Lung (tissue), 12 donors: Measurements from ENCODE around the gene UBASH3B. TPM values are rescaled to one million over a fixed set of nuclear protein-coding genes. Genes with fewer than 3 reads are reported as not detected.

Experiments used
- ATAC-seq: fragments of 200-7000 bp; cut with Tn5 transposase; one replicate; pipeline ENCODE4 v1.9.1; 2020; ENCODE audit warnings: moderate number of reproducible peaks; ENCODE audit not compliant: insufficient read depth, low FRiP score
- DNase-seq, 3 donors: peaks; one replicate each; pipeline ENCODE4 v3.0.0-alpha.2; 2013 to 2017
- H3K27ac ChIP-seq, 2 donors: one replicate each; pipeline ENCODE4 v1.5.1; 2013; ENCODE audit warnings: mild to moderate bottlenecking in 2 of 2, moderate library complexity in 2 of 2, control low read depth in 1 of 2, inconsistent platforms in 1 of 2, low read depth in 1 of 2, low read length in 1 of 2
- H3K27me3 ChIP-seq, 3 donors: one replicate each; pipeline ENCODE4 v1.5.1; 2013; ENCODE audit warnings: low read length in 2 of 3; ENCODE audit not compliant: control insufficient read depth in 3 of 3, insufficient read depth in 3 of 3
- H3K36me3 ChIP-seq, 4 donors: one replicate each; pipeline ENCODE4 v1.5.1; 2013; ENCODE audit warnings: low read length in 4 of 4, mild to moderate bottlenecking in 1 of 4, moderate library complexity in 1 of 4; ENCODE audit not compliant: control insufficient read depth in 4 of 4, insufficient read depth in 4 of 4
- H3K4me1 ChIP-seq, 5 donors: one replicate each; pipeline ENCODE4 v1.5.1; 2013; ENCODE audit warnings: low read length in 5 of 5, mild to moderate bottlenecking in 2 of 5, moderate library complexity in 1 of 5; ENCODE audit not compliant: control insufficient read depth in 5 of 5, insufficient read depth in 5 of 5
- H3K4me3 ChIP-seq: one replicate; pipeline ENCODE4 v1.5.1; 2013; ENCODE audit warnings: mild to moderate bottlenecking, control low read depth, moderate library complexity
- H3K9ac ChIP-seq, 2 donors: one replicate each; pipeline ENCODE4 v1.5.1; 2013; ENCODE audit warnings: low read length in 2 of 2, control low read depth in 1 of 2; ENCODE audit not compliant: insufficient read depth in 1 of 2
- H3K9me3 ChIP-seq, 4 donors: one replicate each; pipeline ENCODE4 v1.5.1; 2013; ENCODE audit warnings: low read length in 3 of 4, mild to moderate bottlenecking in 1 of 4, moderate library complexity in 1 of 4; ENCODE audit not compliant: control insufficient read depth in 4 of 4, insufficient read depth in 3 of 4
- WGBS, 2 donors: extraction: QIAGEN DNeasy Blood & Tissue Kit; methylation state at CpG; one replicate each; pipeline ENCODE4 v1.1.7; 2013; 5-methylcytosine and 5-hydroxymethylcytosine counted together
- polyA plus RNA-seq, 2 donors: library from polyadenylated mRNA; stranded (reverse); fragments of 200-250 nt; gene quantifications; one replicate each; pipeline ENCODE4 v1.2.1, GENCODE V29; 2013
- total RNA-seq, 2 donors: library from RNA; depleted of rRNA in 1 of 2; stranded (reverse); fragments of >200 nt in 1 of 2; gene quantifications; one replicate each; pipeline ENCODE4 v1.2.1, GENCODE V29; 2014 to 2021
- TF ChIP-seq, protein P1 (sequence below): IDR thresholded peaks from 2 replicates; pipeline ENCODE4 v1.5.1; 2012; ENCODE audit warnings: mild to moderate bottlenecking; ENCODE audit errors: control extremely low read depth, extremely low read depth
- donor health status: control.
- donor health status: control.
- donor health status: Bipolar disorder and iron deficiency.
- donor health status: healthy.
- donor health status: DM: yes; HTN: yes; CAD: no.

Gene UBASH3B
- total and polyA plus RNA-seq, 4 donors, result 5.8 to 51.2 (median 12.4) TPM

- no peak for ATAC-seq
Measured at GRCh38 chr11:122616718-122617117, 38.8 kb upstream of the UBASH3B start.

DNA sequence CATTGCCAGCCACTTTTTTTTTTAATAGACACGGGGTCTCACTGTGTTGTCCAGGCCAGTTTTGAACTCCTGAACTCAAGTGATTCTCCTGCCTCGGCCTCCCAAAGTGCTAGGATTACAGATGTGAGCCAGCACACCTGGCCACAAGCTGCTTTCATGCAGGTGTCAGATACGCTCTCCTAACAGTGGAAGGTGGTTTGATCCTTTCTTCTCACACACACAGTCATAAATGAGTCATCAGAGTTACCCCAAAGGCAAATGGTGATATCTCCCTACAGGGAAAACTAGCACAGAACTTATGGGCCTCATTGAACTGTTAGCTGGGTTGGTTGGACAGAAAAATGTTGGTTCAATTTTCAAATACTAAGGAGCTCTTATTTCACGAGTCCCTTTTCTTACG is 38.2 kb upstream of the UBASH3B start:
- no peaks in the 10 kb centered on the region for H3K36me3 ChIP-seq
- WGBS, 2 donors, result 92 to 97% methylated on average over 5 of the region's 5 CpGs
- H3K27ac ChIP-seq, result no peak overlapping the region
- ATAC-seq, result no peak
- H3K27me3 ChIP-seq, result no peaks in the 10 kb centered on the region
- DNase-seq, result no peak
- no peak overlapping the region for H3K4me3 ChIP-seq
- H3K4me1 ChIP-seq, result peaks cover 0 to 1% (median 0%) of the 10 kb centered on the region in 5 donors
- H3K9ac ChIP-seq, result no peak overlapping the region
- TF ChIP-seq, protein P1, sequence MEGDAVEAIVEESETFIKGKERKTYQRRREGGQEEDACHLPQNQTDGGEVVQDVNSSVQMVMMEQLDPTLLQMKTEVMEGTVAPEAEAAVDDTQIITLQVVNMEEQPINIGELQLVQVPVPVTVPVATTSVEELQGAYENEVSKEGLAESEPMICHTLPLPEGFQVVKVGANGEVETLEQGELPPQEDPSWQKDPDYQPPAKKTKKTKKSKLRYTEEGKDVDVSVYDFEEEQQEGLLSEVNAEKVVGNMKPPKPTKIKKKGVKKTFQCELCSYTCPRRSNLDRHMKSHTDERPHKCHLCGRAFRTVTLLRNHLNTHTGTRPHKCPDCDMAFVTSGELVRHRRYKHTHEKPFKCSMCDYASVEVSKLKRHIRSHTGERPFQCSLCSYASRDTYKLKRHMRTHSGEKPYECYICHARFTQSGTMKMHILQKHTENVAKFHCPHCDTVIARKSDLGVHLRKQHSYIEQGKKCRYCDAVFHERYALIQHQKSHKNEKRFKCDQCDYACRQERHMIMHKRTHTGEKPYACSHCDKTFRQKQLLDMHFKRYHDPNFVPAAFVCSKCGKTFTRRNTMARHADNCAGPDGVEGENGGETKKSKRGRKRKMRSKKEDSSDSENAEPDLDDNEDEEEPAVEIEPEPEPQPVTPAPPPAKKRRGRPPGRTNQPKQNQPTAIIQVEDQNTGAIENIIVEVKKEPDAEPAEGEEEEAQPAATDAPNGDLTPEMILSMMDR, result no peak
- peaks cover 0 to 2% (median 0%) of the 10 kb centered on the region in 4 donors for H3K9me3 ChIP-seq

More at GRCh38 chr11:122616718-122617117, 38.8 kb upstream of the UBASH3B start:
- no peak overlapping the region for H3K9ac ChIP-seq
- no peak overlapping the region for H3K27ac ChIP-seq
- WGBS, 2 donors, result 50 to 51% methylated on average over 4 of the region's 4 CpGs
- no peaks in the 10 kb centered on the region for H3K27me3 ChIP-seq
- DNase-seq, result no peak
- no peak overlapping the region for H3K4me3 ChIP-seq
- TF ChIP-seq, protein P1, result no peak
- H3K9me3 ChIP-seq, result peaks cover 0 to 2% (median 0%) of the 10 kb centered on the region in 4 donors
- no peaks in the 10 kb centered on the region for H3K36me3 ChIP-seq
- H3K4me1 ChIP-seq, result peaks cover 0 to 1% (median 0%) of the 10 kb centered on the region in 5 donors

GRCh38 chr11:122617926-122618325 is 37.6 kb upstream of the UBASH3B start:
- DNase-seq (no peak), ATAC-seq (no peak)
- H3K9me3 ChIP-seq, result peaks cover 0 to 2% (median 0%) of the 10 kb centered on the region in 4 donors
- TF ChIP-seq, protein P1, result no peak
- no peak overlapping the region for H3K9ac ChIP-seq
- peaks cover 0 to 1% (median 0%) of the 10 kb centered on the region in 5 donors for H3K4me1 ChIP-seq
- no peaks in the 10 kb centered on the region for H3K27me3 ChIP-seq
- WGBS, 2 donors, result 86 to 95% methylated on average over 6 of the region's 6 CpGs
- H3K27ac ChIP-seq, result no peak overlapping the region
- no peak overlapping the region for H3K4me3 ChIP-seq
- H3K36me3 ChIP-seq, result no peaks in the 10 kb centered on the region

- 96 to 97% methylated on average over 19 of the region's 19 CpGs for WGBS, 2 donors
- Histone ChIP-seq H3K4me3 (no peak overlapping the region), H3K36me3 (no peaks in the 10 kb centered on the region), H3K27me3 (no peaks in the 10 kb centered on the region), H3K9ac (no peak overlapping the region), H3K4me1 (peaks cover 0 to 1% (median 0%) of the 10 kb centered on the region in 5 donors), H3K9me3 (peaks cover 0 to 2% (median 0%) of the 10 kb centered on the region in 4 donors), H3K27ac (no peak overlapping the region)
- TF ChIP-seq, protein P1, result no peak
- ATAC-seq (no peak), DNase-seq (no peak)
Measured at GRCh38 chr11:122618927-122619326, 36.6 kb upstream of the UBASH3B start.
